NCI-H446 (cell line): Measurements from ENCODE around the gene HNRNPUL2.

ENCODE experiments used
- DNase-seq, 2 experiments: peaks; one replicate each; lab custom pipeline; 2025; lab: John Stamatoyannopoulos, UW

HNRNPUL2 gene

DNA sequence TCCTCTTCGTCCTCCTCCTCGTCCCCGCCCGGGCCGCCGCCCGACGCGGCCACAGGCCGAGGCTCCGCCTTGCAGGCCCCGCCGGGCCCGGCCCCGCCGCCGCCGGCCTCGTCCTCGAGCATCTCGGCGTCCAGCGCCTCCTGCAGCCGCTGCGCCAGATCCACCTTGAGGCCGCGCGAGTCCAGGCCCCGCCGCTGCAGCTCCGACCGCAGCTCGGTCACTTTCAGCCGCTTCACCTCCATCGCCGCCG, 417 bp downstream of the HNRNPUL2 start:
- no peak for DNase-seq

DNA sequence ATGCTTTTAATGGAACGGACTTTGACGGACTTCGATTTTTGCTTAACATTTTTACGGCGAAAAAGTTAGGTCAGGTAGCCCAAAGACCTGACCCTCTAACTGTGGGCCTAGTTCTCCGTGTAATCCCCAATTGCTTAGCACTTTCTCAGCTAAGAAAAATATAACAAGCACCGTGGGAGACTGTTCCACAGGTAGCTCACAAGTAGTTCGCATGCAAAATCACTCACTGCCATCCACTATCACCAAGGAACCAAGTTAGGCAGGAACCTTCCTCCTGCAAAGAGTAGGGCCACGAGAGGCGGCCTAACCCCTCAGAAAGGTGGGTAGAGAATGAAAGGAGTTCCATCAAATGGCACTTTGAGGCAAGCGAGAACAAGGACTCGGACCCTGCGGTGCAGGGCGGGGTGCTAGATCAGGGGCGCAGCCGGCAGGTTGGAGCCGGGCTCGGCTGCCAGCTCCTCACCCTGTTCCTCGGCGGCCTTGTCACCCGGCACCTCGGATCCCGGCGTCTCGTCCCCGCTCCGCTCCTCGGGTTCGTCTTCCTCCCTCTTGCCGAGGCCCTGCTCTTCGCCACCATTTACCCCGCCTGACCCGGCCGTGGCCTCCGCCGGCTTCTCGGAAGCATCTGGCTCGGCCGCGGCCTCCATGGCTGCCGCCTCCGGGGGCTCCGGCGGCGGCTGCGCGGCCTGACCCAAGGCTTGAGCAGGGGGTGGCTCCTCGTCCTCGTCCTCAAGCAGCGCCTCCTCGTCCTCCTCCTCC, 922 bp downstream of the HNRNPUL2 start:
- no peak for DNase-seq

DNA sequence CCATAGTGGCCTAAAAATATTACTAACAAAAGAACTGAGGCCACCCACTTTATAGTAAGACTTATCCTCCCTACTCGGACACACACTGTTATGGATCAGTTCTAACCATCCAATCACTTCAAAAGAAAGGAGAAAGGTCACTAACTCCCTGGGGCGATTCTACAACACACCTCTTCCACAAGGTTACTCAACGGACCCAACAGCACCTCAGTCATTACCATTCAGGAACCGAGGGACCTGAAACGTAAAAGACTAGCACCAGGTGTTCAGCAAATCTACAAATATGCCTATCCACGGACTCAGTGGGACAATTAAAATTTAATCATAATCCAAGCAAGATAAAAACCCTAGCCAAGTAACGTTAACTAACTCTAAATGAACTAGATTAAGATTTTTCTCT, 1.6 kb downstream of the HNRNPUL2 start:
- DNase-seq = no peak

DNA sequence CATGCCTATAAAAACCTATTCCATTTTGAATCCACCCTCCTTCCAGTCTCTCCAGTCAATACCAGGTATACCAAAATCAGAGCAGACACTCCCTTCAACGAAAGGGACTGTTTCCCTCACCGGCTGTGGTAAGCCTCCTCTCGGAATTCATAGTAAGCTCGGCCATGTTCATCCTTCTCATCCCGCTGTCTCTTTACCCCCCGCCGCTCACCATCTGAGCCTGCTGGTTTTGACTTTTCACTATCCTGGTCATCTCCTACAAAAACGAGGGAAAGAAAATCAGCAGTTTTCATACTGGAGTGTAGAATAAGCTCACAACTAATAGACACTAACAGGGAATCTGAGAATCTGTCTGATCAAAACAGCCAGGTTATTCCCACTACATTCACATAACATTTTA, 3.1 kb downstream of the HNRNPUL2 start:
- no peak for DNase-seq

DNA sequence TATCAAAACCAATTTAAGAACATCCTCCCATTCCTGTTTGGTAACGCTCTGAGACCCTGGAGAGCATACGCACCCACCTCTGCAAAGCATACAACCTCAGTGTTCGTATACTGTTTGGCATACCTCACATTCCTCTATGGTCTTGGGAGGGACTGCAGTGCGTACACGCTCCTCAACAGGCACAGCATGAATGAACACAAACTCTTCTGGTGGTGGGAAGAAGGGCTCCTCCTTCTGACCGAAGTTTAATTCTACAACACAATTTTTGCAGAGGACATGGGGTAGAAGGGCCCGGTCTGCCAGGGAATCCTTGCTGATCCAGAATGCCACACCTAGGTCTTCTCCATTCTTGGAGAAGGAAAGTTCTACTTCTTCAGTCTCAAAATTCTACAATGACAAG, 5.3 kb downstream of the HNRNPUL2 start:
- DNase-seq = no peak

DNA sequence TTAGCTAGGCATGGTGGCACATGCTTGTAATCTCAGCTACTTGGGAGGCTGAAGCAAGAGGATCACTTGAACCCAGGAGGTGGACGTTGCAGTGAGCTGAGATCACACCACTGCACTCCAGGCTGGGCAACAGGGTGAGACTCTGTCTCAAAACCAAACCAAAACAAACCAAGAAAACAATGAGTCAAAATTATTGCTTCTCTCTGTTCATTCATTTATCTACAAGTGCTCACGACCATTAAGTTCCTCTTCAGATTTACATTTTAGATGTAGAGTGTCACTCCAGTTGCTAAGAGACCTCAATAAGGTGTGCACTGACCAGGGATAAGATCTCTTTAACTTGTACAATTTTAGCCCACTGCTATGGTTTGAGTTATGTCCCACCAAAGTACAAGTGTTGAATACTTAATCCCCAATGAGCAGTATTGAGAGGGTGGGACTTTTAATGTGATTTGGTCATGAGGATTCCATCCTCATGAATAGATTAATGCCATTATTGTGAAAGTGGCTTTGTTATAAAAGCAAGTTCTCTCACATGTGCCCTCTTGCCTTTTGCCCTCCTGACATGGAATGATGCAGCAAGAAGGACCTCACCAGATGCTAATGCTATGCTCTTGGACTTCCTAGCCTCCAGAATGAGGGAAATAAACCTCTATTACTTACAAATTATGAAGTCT, 7.8 kb downstream of the HNRNPUL2 start:
- DNase-seq = no peak

DNA sequence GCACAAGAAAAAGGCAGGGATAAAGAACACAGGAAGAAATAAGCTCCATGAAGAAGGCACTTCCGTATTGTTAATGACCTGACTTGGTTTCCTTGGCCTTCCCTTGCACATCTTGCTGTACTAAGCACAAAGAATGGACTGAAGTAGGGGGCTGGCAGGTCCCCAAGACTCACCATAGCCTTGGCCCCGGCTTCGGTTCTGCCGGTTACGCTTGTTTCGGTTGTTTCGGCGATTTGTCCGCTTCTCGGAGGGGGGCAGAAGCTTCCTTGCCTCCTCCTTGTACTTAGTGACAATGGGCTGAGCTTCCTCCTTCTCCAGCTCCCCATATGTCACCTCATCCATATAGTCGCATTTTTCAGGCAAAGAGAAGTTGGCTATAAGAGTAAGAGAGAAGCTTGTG, 10.4 kb downstream of the HNRNPUL2 start:
- no peak for DNase-seq

DNA sequence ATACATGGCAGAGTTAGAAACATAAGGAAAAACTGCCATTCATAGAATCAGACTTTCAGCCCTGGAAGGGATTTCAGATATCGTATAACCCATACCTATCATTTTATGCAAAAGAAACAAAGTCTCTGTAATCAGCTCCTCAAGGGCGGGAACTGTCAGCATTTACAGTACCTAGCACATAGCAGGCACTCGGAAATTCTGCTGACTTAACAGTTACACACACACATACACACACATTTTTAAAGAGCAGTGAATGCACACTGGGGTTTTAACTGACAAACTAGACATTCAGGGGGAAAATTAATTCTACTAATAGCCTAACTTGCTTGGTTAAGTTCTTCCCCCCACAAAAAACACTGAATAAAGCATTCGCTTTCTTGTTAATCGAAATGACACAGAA, 11.1 kb downstream of the HNRNPUL2 start:
- no peak for DNase-seq

DNA sequence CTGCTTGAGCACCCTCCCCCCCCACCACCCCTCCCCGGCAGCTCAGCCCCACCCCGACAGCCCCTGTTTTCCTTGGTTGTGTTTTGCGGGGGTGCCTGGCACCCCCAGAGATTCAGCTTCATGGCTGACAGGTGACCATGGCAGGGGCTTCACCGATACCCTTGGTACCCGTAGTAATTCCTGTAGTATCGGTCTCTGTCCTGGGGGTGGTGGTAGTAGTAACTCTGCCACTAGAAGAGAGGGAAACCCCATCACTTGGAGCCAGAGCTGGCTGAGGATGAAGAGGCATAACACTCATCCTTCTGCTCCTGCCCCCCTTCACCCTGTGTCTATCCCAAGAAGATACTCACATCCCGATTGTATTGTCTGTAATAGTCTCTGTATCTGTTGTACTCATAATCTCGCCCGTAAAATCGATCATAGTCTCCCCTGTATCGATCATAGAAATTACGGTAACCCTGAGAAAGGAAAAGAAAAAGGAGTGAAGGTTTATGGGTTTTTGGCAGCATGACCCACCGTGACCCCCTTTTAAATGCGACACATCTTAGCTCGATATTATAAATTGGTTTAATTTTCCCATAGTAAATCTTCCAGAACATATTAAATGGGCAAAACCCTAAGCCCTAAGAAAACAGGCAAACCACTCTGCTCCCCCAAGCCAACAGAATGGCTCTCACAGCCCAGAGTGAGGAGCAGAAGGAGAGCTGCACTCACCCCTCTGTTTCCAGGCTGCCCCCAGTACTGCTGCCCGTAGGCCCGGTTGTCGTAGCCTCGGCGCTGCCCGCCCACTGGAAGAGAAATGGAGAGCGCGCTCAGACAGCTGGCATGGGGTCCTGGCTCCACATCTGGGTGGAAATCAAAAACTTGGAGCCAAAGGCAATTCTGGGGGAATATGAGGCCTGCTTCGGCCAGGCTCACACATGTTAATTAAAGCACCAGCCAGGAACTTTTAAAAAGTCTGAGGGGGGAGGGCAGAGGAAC, 11.8 kb downstream of the HNRNPUL2 start:
- no peak for DNase-seq

DNA sequence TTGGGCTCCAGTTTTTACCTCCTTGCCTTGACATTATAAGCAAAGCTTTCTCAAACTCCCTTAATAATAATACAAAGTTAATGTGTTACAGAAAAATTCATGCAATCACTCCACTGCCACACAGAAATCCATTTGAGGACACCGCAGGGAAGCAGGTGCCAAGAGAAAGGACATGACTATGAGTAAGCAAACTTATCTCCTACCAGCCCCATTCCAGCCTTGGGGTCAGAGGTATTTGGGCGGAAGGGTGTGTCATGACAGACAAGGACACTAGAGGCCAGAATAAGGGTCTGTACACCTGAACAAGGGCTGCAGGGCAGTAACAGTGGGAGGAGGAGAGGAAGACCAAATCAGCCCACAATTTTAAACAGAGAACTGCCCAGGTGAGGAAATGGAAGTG, 13.9 kb downstream of the HNRNPUL2 start:
- no peak for DNase-seq

DNA sequence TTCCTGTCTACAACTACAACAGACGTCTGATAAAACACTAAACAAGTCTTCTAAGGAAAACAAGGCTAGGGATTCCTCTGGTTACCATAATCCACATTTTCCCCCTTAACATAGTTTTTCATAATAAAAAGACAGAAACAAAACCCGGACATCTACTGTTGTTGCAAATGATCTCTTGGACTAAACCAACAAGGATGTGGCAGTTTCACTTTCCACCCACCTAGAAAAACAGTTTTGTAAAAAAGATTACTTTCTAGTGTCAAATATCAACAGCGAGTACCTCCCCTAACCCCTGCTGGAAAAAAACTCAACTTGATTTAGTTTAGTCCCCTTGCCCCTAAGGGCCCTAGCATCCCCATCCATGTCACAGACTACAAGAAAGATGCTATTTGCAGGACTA, 14.4 kb downstream of the HNRNPUL2 start:
- DNase-seq = no peak

DNA sequence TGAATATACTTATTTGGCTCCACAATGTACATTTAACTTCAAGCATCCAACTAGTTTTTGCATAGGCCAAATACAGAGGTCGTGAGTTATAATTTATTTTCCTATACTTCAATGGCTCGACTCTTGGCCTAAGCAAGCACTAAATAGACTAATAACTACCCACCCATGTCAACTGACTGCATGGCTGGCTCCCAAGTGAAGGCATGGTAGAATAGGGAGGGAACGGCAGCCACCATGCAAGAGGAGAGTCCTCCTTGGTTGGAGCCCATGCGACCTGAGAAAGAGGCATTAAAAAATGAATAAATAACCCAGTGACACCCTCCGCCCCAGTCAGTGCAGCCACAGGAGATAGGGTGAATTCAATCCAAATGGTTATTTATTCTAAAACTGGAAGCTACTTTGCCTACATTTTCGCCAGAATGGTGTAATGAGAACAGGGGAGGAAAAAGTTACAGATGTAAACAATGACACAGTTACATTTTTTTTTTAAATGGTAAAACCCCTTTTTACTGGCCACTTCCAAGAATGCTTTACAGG, 14.9 kb downstream of the HNRNPUL2 start:
- DNase-seq = no peak

DNA sequence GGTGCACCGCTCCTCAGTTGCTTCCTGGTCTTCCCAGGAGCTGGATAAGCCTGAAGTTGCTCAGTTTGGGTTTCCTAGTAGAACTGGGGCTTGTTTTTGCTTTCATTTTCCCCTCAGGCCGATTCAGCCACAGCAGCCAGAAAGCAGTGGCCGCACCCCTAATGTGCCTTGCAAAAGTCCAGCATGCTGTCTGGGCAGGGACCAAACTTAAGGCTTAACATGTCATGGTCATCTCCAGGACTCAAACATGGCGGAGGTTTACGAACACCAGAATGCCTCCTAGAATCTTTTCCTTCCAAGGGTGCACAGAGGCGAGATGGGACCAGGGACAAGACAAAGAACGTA, 17.3 kb downstream of the HNRNPUL2 start:
- no peak for DNase-seq

DNA sequence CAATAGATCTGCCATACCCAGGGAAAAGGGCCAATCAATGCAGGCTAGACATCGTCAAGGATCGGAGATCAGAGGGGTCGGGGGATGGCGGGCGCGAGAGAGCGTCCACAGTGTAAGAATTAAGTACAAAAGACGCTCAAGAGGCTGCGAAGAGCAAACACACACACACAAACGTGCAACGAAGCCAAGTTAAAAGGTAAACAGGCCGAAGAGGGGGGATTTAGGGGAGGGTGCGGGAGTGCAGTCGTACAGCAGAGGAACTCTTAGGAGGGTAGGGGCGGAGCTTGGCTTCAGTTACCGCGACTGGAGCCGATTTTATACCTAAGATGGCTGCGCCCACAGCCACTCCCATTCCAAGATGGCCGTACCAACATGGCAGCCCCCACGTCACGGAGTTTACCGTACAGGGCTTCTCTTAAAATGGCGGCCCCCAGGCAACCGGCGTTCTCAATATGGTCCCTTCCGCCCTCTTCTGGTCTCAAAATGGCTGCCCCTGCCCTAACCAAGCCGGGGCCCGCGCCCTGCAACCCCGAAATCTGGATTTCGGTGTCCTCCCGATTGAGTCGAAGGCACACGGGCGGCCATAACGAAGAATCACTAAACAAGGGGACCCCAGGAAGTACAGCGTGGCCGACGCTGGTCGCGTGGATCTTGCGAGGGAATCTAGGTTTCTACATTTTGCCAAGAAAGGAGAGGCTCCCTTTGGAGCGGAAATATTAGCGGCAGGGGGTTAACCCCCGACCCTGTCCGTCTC, 17.8 kb downstream of the HNRNPUL2 start:
- no peak for DNase-seq

DNA sequence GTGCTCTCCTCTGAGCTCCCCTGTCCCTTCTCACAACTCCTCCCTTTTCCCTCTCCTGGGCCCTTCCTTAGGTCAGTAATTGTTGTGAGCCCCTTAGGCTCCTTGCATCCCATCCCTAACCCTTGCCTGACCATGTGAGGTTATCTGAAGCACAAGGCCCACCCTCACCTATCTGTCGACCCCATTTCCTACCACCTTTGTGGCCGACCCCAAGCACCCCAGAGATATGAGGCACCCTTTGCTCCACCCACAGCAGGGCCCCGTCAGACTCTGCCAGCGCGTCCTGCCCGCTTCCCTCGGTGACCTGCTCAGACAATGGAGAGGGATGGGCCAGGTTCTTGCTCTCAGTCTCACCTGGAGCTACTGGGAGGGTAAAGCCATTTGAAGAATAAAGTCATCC, 18.5 kb downstream of the HNRNPUL2 start:
- no peak for DNase-seq

DNA sequence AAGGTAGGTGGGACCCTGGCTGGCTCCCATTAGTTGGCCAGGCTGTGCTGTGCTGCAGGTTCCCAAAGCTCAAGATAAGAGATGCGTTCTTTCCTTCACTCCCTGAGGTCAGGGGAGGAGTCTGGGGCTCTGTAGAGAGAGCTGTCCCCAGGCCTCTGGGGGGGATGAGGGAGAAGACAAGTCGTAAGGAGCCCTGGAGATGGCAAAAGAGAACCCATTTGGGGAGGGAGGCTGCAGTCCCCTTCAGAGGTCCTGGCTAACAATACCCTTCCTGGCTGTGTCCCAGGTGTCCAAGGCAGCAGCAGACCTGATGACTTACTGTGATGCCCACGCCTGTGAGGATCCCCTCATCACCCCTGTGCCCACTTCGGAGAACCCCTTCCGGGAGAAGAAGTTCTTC, 18.9 kb downstream of the HNRNPUL2 start:
- no peak for DNase-seq

DNA sequence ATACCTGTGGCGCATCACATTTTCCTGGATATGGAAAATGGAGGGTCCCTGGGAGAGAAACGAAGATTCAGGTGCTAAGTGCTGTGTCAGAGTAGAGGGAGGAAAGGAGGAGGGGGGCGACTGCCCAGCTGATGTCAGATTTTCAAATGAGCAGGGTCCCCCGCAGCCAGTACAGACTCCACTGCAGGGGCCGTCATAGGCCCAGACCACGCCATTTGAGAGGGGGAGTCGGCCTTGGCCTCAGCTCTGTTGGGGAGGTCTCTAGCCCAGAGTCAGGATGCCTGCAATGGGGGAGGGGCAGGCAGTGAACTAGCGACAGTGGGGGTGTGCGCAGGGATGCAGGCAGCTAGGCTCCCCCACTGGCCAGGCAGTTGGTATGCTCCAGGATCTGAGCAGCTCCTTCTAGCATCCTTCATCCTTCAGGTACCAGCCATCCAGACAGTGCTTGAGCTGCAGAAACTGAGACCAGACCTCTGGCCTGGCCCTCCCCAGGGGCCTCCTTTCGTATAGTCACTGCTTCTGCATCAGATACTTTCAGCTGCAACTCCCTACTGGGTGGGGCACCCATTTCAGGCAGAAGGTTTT, 19.9 kb downstream of the HNRNPUL2 start, which contains the start of the genes BSCL2 and GNG3:
Gene BSCL2, minus strand, starts transcription at position 148 of the 585 bp plus-strand sequence. CDS start 229 bp downstream, outside the sequence.
Gene GNG3, plus strand, starts transcription at position 400 of the 585 bp plus-strand sequence. CDS start 620 bp downstream, outside the sequence.
- no peak for DNase-seq

DNA sequence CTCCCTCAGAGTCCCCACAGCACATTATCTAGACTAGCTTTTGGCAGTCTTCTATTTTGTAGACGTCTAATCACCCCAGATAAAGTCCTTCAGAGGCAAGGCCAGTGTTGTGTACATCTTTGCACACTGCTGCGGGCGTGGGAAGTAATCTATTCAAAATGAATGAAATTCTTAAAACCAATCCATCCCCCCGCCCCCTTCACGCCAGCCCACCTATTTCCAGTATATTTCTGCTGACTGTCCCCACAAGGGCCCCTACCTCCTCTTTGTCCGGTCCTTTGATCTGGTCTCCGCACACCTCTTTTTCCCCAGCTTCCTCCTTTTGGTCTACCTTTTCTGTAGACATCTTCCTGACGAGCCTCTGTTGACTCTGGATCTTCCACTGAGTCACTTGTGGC, 20.4 kb downstream of the HNRNPUL2 start:
- DNase-seq = no peak

DNA sequence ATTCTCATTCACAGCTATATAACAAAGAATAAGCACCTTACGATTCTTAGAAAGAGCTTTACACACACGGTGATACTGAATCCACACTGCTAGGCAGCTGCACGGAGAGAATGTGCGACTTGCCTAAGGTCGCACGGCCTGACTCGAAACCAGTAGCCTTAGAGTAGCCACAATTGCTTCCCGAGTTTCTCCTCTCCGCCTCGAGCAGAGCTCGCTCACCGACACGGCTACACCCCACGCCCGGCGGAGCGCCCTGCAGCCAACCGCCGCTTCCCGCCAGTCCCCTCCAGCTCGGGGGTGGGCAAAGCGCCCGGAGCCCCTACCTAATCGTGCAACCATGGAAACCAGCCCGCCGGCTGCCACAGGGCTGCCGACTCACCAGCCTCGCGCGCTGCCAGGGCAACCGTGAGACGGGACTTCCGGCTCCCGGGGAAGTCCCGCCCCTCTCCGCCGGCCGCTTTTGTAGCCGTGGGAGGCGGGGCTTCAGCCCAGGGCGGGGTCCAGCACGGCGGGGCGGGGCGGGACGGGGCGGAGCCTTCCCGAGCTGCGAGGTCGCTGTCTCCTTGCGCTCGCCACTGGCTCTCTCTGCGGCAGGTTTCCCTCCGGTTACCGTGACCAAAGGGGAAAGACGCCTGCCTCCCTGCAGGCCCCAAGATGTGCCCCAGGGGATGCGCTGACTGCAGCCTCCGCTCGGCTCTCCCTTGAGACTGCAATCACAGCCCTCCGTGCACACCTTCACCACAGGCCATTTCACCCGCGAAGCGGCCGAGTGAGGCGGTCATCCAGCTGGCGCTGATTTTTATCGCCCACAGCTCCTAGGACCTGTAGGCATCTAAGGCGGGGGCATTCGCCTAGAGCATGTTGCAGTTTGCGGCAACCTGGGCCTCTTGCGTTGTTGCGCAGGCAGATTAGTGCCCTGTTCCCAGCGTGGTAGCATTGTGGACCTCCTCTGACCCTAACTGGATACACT, 21.1 kb downstream of the HNRNPUL2 start:
- peak; percentile 94 to 98 for DNase-seq

DNA sequence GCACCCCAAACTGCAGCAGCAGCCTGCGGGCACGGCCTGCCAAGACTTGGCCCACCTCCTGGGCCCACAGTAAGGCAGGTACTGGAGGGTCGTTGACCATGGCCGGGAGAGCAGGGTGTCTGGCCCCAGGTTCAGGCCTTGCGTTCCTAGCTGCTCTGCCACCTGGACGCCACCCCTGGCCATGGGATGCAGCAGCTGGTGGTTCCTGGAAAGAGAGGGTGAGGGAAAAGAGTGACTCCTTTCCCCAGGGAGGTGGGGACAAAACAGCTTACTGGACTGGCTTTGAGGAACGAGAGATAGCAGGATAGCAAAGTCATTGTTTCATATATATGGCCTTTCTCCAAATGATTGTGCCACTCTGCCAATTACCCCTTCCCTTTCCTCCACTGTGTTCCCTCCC, 21.8 kb downstream of the HNRNPUL2 start:
- no peak for DNase-seq
